Endothelial cell of umbilical vein (primary cell): Measurements from ENCODE around the gene CHI3L1. TPM values are rescaled to one million over a fixed set of nuclear protein-coding genes. Genes with fewer than 3 reads are reported as not detected.

Source experiments
- BruUV-seq: library from RNA; stranded (reverse); fragments of 400-500 nt; replicated peaks from 2 replicates; lab custom pipeline; 2021; lab: Mats Ljungman, UMichigan
- CTCF ChIA-PET: fragments of 300-600, 350-600 bp; sonication (Branson Sonifier 250); formaldehyde crosslinking; loops from one replicate; lab custom pipeline; 2021; ENCODE audit warnings: antibody characterized with exemption, inconsistent platforms; lab: Charles Lee
- POLR2A ChIA-PET: fragments of 300-600, 350-600 bp; sonication (Branson Sonifier 250); formaldehyde crosslinking; loops from one replicate; lab custom pipeline; 2021; ENCODE audit warnings: antibody characterized with exemption, inconsistent platforms; lab: Charles Lee
- DNase-seq: peaks from one replicate; pipeline ENCODE4 v3.0.0-alpha.2; 2011; ENCODE audit warnings: low read depth, low spot score
- FAIRE-seq: peaks from 2 replicates; lab custom pipeline; 2011; peaks lifted over from hg19 to GRCh38; lab: Jason Lieb, UNC
- H2AFZ ChIP-seq: 2 replicates; pipeline ENCODE4 v1.6.0; 2012; ENCODE audit warnings: low read depth, low read length, control low read depth, inconsistent platforms
- H3K27ac ChIP-seq: 2 replicates; pipeline ENCODE4 v1.5.1; 2011; ENCODE audit warnings: low read depth, mild to moderate bottlenecking, control low read depth, low read length, moderate library complexity; ENCODE audit not compliant: insufficient read depth
- H3K27me3 ChIP-seq, 2 experiments: 2 replicates each; pipeline versions ENCODE4 v1.6.0 to v1.6.1; 2011; ENCODE audit warnings: low read length in 2 of 2, mixed read lengths in 1 of 2; ENCODE audit not compliant: control insufficient read depth in 2 of 2, insufficient read depth in 2 of 2
- H3K36me3 ChIP-seq, 2 experiments: 2 replicates in 1 of 2; 3 replicates in 1 of 2; pipeline ENCODE4 v1.5.1; 2011; ENCODE audit warnings: low read length in 2 of 2, mild to moderate bottlenecking in 1 of 2, moderate library complexity in 1 of 2; ENCODE audit not compliant: control insufficient read depth in 2 of 2, insufficient read depth in 2 of 2; ENCODE audit errors: extremely low read depth in 1 of 2
- H3K4me1 ChIP-seq: 3 replicates; pipeline ENCODE4 v1.5.1; 2011; ENCODE audit warnings: mild to moderate bottlenecking, low read length; ENCODE audit not compliant: control insufficient read depth, insufficient read depth; ENCODE audit errors: extremely low read depth
- H3K4me2 ChIP-seq: 2 replicates; pipeline ENCODE4 v1.6.1; 2011; ENCODE audit warnings: low read length, control low read depth, mixed read lengths; ENCODE audit not compliant: insufficient read depth
- H3K4me3 ChIP-seq, 3 experiments: fragments of 200-600 bp in 1 of 3; sonication (generic), shearing (Covaris generic) in 1 of 3; replicated peaks in 1 of 3; 2 replicates each; pipeline ENCODE4 v1.5.1; 2011 to 2016; ENCODE audit warnings: control low read depth in 3 of 3, low read length in 3 of 3, mild to moderate bottlenecking in 2 of 3, inconsistent platforms in 1 of 3, low read depth in 1 of 3, moderate library complexity in 1 of 3; ENCODE audit not compliant: insufficient read depth in 1 of 3
- H3K79me2 ChIP-seq: 2 replicates; pipeline ENCODE4 v1.6.0; 2012; ENCODE audit warnings: low read length, inconsistent platforms; ENCODE audit not compliant: control insufficient read depth, insufficient read depth
- H3K9ac ChIP-seq: replicated peaks from 2 replicates; pipeline ENCODE3; 2011; ENCODE audit warnings: low read length, control low read depth; ENCODE audit not compliant: insufficient read depth; ENCODE audit errors: extremely low read depth
- H3K9me1 ChIP-seq: replicated peaks from 3 replicates; pipeline ENCODE4 v1.6.0; 2011; ENCODE audit warnings: mild to moderate bottlenecking, low read length; ENCODE audit not compliant: control insufficient read depth, insufficient read depth; ENCODE audit errors: extremely low read depth
- H3K9me3 ChIP-seq: replicated peaks from 2 replicates; pipeline ENCODE4 v1.5.1; 2012; ENCODE audit warnings: low read length, inconsistent platforms; ENCODE audit not compliant: control insufficient read depth, insufficient read depth
- H4K20me1 ChIP-seq: replicated peaks from 2 replicates; pipeline ENCODE3; 2011; ENCODE audit warnings: mild to moderate bottlenecking, low read length; ENCODE audit not compliant: control insufficient read depth, insufficient read depth; ENCODE audit errors: extremely low read depth
- CTCF ChIP-seq, 2 donors: IDR thresholded peaks; 1 replicate in 1 of 2; 2 replicates in 1 of 2; pipeline ENCODE4 v1.5.1; 2011; ENCODE audit warnings: low read length in 2 of 2, mild to moderate bottlenecking in 2 of 2, moderate library complexity in 2 of 2, control low read depth in 1 of 2, inconsistent platforms in 1 of 2, low read depth in 1 of 2; ENCODE audit not compliant: insufficient read depth in 1 of 2; ENCODE audit errors: extremely low read depth in 1 of 2
- FOS ChIP-seq: IDR thresholded peaks from 2 replicates; pipeline ENCODE4 v1.6.1; 2011; ENCODE audit warnings: mild to moderate bottlenecking, low read length, moderate library complexity, borderline replicate concordance; ENCODE audit not compliant: insufficient read depth
- JUN ChIP-seq: IDR thresholded peaks from 2 replicates; pipeline ENCODE4 v1.6.1; 2011; ENCODE audit warnings: borderline replicate concordance, low read depth; ENCODE audit not compliant: insufficient read length, insufficient read depth
- MYC ChIP-seq: IDR thresholded peaks from one replicate; pipeline ENCODE4 v1.6.1; 2011; ENCODE audit warnings: mild to moderate bottlenecking, low read depth, low read length
- POLR2A ChIP-seq: IDR thresholded peaks from 2 replicates; pipeline ENCODE4 v1.6.1; 2012; ENCODE audit warnings: low read depth, mild to moderate bottlenecking, control low read depth, low read length
- dilution Hi-C: fragments of 300-500 bp; cut with MboI; formaldehyde crosslinking; loops from one replicate; pipeline ENCODE4 v1.15.0; 2019; ENCODE audit warnings: low sequenced_read_pairs; ENCODE audit not compliant: extremely low pct_ligation_motif_present
- intact Hi-C: fragments of 100-400 bp; cut with micrococcal nuclease; formaldehyde crosslinking; loops from one replicate; pipeline ENCODE4 v1.10.0; 2022
- polyA plus RNA-seq, 4 experiments: library from polyadenylated mRNA; depleted of rRNA in 3 of 4; stranded (reverse) in 3 of 4; unstranded in 1 of 4; fragments of >200 nt; gene quantifications; 2 replicates each; pipeline versions ENCODE4 v1.2.1 to v1.2.3, GENCODE V29; 2011 to 2012; ENCODE audit warnings: missing spikeins in 1 of 4
- total RNA-seq: library from RNA; stranded (reverse); gene quantifications from 2 replicates; pipeline ENCODE4 v1.2.3, GENCODE V29; 2021

The CHI3L1 gene
- total and polyA plus RNA-seq, 2 donors (not counting 3 experiments of a cell fraction or from before 2014, with no cell fraction given), result not detected

GRCh38 chr1:203181586-203182386 is 4.7 kb downstream of the CHI3L1 start:
- H3K27me3 ChIP-seq, result peaks cover 0 to 3% of the 10 kb centered on the region in 2 experiments
- no peak for TF ChIP-seq JUN
- no peak for TF ChIP-seq FOS
- no peak for TF ChIP-seq MYC
- no peak for TF ChIP-seq CTCF (IDR thresholded peaks at IDR 0.05; ENCODE audit: extremely low read depth in 1 of 2, insufficient read depth in 1 of 2, low read depth in 1 of 2, low read length in 2 of 2)
- TF ChIP-seq POLR2A, result no peak
- DNase-seq, result no peak
- H3K79me2 ChIP-seq, result no peaks in the 10 kb centered on the region
- BruUV-seq, result no TSS peak
- H3K9me3 ChIP-seq, result no peaks in the 10 kb centered on the region
- no peak overlapping the region for H3K4me3 ChIP-seq
- CTCF ChIA-PET, result interaction anchor here (1.0 to 2.0 kb wide), 4 partner anchors 10 to 143 kb away, joined by 3 to 10 read pairs (median 4); no protein-coding TSS in a partner anchor
- H3K9ac ChIP-seq, result no peak overlapping the region
- no peaks in the 10 kb centered on the region for H3K36me3 ChIP-seq
- dilution Hi-C loops (no loop called here), intact Hi-C loops (no loop called here)
- peaks cover 6% of the 10 kb centered on the region for H3K4me1 ChIP-seq
- no peak overlapping the region for H3K27ac ChIP-seq
- H3K9me1 ChIP-seq, result no peaks in the 10 kb centered on the region
- no peak overlapping the region for H2AFZ ChIP-seq
- no peak for FAIRE-seq
- H4K20me1 ChIP-seq, result no peaks in the 10 kb centered on the region
- POLR2A ChIA-PET, result no interaction called here
- H3K4me2 ChIP-seq, result no peak overlapping the region
